HAP-1 (cell line): ENCODE measurements around the gene KRT32.

Experiments used
- DNase-seq, 2 experiments: peaks; one replicate each; pipeline ENCODE4 v3.0.0-alpha.2; 2016 to 2020; ENCODE audit warnings: low spot score in 2 of 2
- H3K27me3 ChIP-seq: fragments of 250-450 bp; sonication (Bioruptor Pico); 2 replicates; pipeline ENCODE4 v1.5.1; 2020; ENCODE audit warnings: low read depth, mild to moderate bottlenecking, moderate library complexity
- H3K36me3 ChIP-seq: fragments of 250-450 bp; sonication (Bioruptor Pico); replicated peaks from 2 replicates; pipeline ENCODE4 v1.5.1; 2020; ENCODE audit warnings: mild to moderate bottlenecking
- H3K4me1 ChIP-seq: fragments of 250-450 bp; sonication (Bioruptor Pico); 2 replicates; pipeline ENCODE4 v1.5.1; 2020; ENCODE audit warnings: mild to moderate bottlenecking
- H3K4me3 ChIP-seq: fragments of 250-450 bp; sonication (Bioruptor Pico); 2 replicates; pipeline ENCODE4 v1.5.1; 2020; ENCODE audit warnings: mild to moderate bottlenecking, moderate library complexity
- H3K9me3 ChIP-seq: fragments of 250-450 bp; sonication (Bioruptor Pico); 2 replicates; pipeline ENCODE4 v1.5.1; 2020; ENCODE audit warnings: mild to moderate bottlenecking, moderate library complexity
- in situ Hi-C: fragments of 300-500 bp; cut with MboI; formaldehyde crosslinking; loops from 3 replicates; pipeline ENCODE4 v1.14.3; 2020; ENCODE audit warnings: low sequenced_read_pairs, inconsistent platforms, mixed read lengths

Gene KRT32

DNA sequence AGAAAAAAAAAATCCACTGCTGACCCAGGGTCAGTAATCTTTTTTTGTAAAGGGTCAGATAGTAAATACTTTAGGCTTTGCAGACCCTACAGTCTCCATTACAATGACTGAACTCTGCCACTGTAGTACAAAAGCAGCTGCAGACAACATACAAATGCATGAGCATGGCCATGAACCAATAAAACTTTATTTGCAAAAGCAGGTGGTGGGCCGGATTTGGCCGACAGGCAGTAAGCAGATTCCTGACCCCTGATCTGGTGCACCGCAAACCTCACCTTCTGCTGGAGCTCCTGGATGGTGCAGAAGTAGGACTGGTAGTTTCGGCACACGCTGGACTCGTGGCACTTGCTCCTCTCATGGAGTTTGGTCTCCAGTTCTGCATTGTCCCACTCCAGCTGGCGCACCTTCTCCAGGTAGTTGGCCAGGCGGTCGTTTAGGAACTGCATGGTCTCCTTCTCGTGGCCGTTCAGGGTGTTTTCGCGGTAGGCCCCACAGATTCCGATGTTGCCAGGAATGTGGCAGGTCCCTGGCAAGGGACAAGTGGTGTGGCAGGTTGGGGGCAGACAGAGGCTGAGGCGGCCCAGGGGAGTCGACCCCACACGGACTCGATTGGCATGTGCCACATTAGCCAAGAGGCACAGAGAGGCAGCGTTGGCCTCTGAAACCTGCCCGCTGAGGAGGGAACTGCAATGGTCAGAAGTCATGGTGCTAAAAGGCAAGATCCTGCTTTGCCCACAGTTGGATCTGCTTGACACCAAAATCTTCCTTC is 55.9 kb downstream of the KRT32 start:
- in situ Hi-C loops, result no loop called here
- no peaks in the 10 kb centered on the region for H3K9me3 ChIP-seq
- no peaks in the 10 kb centered on the region; the same call in 1 of the 2 replicates for H3K4me1 ChIP-seq
- H3K36me3 ChIP-seq, result no peaks in the 10 kb centered on the region
- H3K27me3 ChIP-seq, result peaks cover 7% of the 10 kb centered on the region; the same call in 1 of the 2 replicates
- DNase-seq, result no peak
- H3K4me3 ChIP-seq, result no peak overlapping the region
